B cell (primary cell): ENCODE measurements around the gene YES1. TPM values are rescaled to one million over a fixed set of nuclear protein-coding genes. Genes with fewer than 3 reads are reported as not detected.

Experiments
- ATAC-seq: fragments of 200-7000 bp; cut with Tn5 transposase; one replicate; pipeline ENCODE4 v1.10.0; 2021; ENCODE audit warnings: low read depth, mild to moderate bottlenecking, moderate number of reproducible peaks, moderate library complexity
- CTCF ChIA-PET: fragments of 350-600 bp; sonication (Branson Sonifier 250); formaldehyde crosslinking; loops from one replicate; lab custom pipeline; 2021; ENCODE audit warnings: antibody characterized with exemption, inconsistent platforms; lab: Charles Lee
- POLR2A ChIA-PET: fragments of 350-600 bp; sonication (Branson Sonifier 250); formaldehyde crosslinking; loops from one replicate; lab custom pipeline; 2021; ENCODE audit warnings: antibody characterized with exemption; lab: Charles Lee
- DNase-seq: peaks from one replicate; pipeline ENCODE4 v3.0.0; 2013
- H2AFZ ChIP-seq: 2 replicates; pipeline ENCODE4 v1.6.1; 2012; ENCODE audit warnings: mild to moderate bottlenecking, low read depth, low read length; ENCODE audit not compliant: insufficient read depth, poor library complexity, severe bottlenecking
- H3K27ac ChIP-seq, 2 donors: 1 replicate in 1 of 2; 2 replicates in 1 of 2; pipeline ENCODE4 v1.5.1; 2012 to 2013; ENCODE audit warnings: low read length in 2 of 2, mild to moderate bottlenecking in 2 of 2, moderate library complexity in 1 of 2
- H3K27me3 ChIP-seq, 4 experiments: fragments of 200-600 bp in 1 of 4; sonication (generic) in 1 of 4; replicated peaks in 1 of 4; 1 replicate in 2 of 4; 2 replicates in 2 of 4; pipeline versions ENCODE4 v1.6.1 to v1.7.0; 2013 to 2016; ENCODE audit warnings: low read length in 3 of 4, mild to moderate bottlenecking in 2 of 4, mixed read lengths in 1 of 4, moderate library complexity in 1 of 4; ENCODE audit not compliant: insufficient read depth in 4 of 4, control insufficient read depth in 3 of 4; ENCODE audit errors: control extremely low read depth in 1 of 4
- H3K36me3 ChIP-seq, 2 experiments: replicated peaks in 1 of 2; 1 replicate in 1 of 2; 2 replicates in 1 of 2; pipeline versions ENCODE4 v1.6.1 to v1.7.1; 2013; ENCODE audit warnings: low read length in 1 of 2; ENCODE audit not compliant: insufficient read depth in 2 of 2, control insufficient read depth in 1 of 2; ENCODE audit errors: control extremely low read depth in 1 of 2, extremely low read depth in 1 of 2
- H3K4me1 ChIP-seq, 2 donors: fragments of 200-600 bp in 1 of 2; sonication (generic) in 1 of 2; 1 replicate in 1 of 2; 2 replicates in 1 of 2; pipeline versions ENCODE4 v1.5.1 to v1.6.1; 2013 to 2017; ENCODE audit warnings: low read length in 2 of 2; ENCODE audit not compliant: control insufficient read depth in 2 of 2, insufficient read depth in 2 of 2
- H3K4me2 ChIP-seq: replicated peaks from 2 replicates; pipeline ENCODE3; 2012; ENCODE audit warnings: mild to moderate bottlenecking, low read depth, low read length; ENCODE audit not compliant: poor library complexity, severe bottlenecking
- H3K4me3 ChIP-seq, 5 experiments: fragments of 200-600 bp in 1 of 5; sonication (generic) in 1 of 5; 1 replicate in 3 of 5; 2 replicates in 2 of 5; pipeline versions ENCODE4 v1.5.1 to v1.7.0; 2011 to 2016; ENCODE audit warnings: low read length in 4 of 5, mild to moderate bottlenecking in 4 of 5, low read depth in 2 of 5, control low read depth in 1 of 5, moderate library complexity in 1 of 5; ENCODE audit not compliant: insufficient read depth in 1 of 5; ENCODE audit errors: control extremely low read depth in 1 of 5, extremely low read depth in 1 of 5
- H3K79me2 ChIP-seq: fragments of 200-600 bp; sonication (generic); one replicate; pipeline ENCODE4 v1.6.0; 2016; ENCODE audit warnings: low read length; ENCODE audit not compliant: control insufficient read depth, insufficient read depth
- H3K9ac ChIP-seq: fragments of 200-600 bp; sonication (generic); 2 replicates; pipeline ENCODE4 v1.6.1; 2017; ENCODE audit warnings: mild to moderate bottlenecking, low read length, moderate library complexity
- H3K9me3 ChIP-seq, 3 donors: one replicate each; pipeline versions ENCODE4 v1.6.1 to v1.7.1; 2013; ENCODE audit warnings: low read length in 2 of 3; ENCODE audit not compliant: control insufficient read depth in 2 of 3, insufficient read depth in 1 of 3; ENCODE audit errors: control extremely low read depth in 1 of 3
- H4K20me1 ChIP-seq: 2 replicates; pipeline ENCODE4 v1.6.0; 2012; ENCODE audit warnings: mild to moderate bottlenecking, low read length; ENCODE audit not compliant: insufficient read depth, control insufficient read depth, poor library complexity, severe bottlenecking
- H3K27ac Mint-ChIP-seq: one replicate; pipeline ENCODE4 v1.8.0; 2021; ENCODE audit warnings: mixed read lengths
- H3K27me3 Mint-ChIP-seq: one replicate; pipeline ENCODE4 v1.8.0; 2021; ENCODE audit warnings: mixed read lengths
- H3K4me1 Mint-ChIP-seq: one replicate; pipeline ENCODE4 v1.8.0; 2021; ENCODE audit warnings: mixed read lengths
- H3K4me3 Mint-ChIP-seq: one replicate; pipeline ENCODE4 v1.8.0; 2021; ENCODE audit warnings: mixed read lengths
- H3K9me3 Mint-ChIP-seq: one replicate; pipeline ENCODE4 v1.8.0; 2022; ENCODE audit warnings: mixed read lengths; ENCODE audit not compliant: insufficient read depth
- CTCF ChIP-seq: fragments of 200-600 bp; IDR thresholded peaks from one replicate; pipeline ENCODE4 v1.8.0; 2022; ENCODE audit warnings: antibody characterized with exemption, mild to moderate bottlenecking
- EZH2 ChIP-seq: IDR thresholded peaks from 2 replicates; pipeline ENCODE4 v1.6.1; 2012; ENCODE audit warnings: borderline replicate concordance, low read depth, mild to moderate bottlenecking, moderate library complexity, low read length; ENCODE audit not compliant: insufficient read depth, poor library complexity, severe bottlenecking
- WGBS: methylation state at CpG from one replicate; pipeline ENCODE4 v1.1.5; 2013; ENCODE audit warnings: missing lambda C conversion rate; ENCODE audit not compliant: insufficient coverage; 5-methylcytosine and 5-hydroxymethylcytosine counted together
- intact Hi-C: fragments of 100-400 bp; cut with micrococcal nuclease; formaldehyde crosslinking; loops from one replicate; pipeline ENCODE4 v1.10.0; 2022
- polyA plus RNA-seq: library from polyadenylated mRNA; depleted of rRNA; stranded (reverse); fragments of >200 nt; gene quantifications from 2 replicates; pipeline ENCODE4 v1.2.3, GENCODE V29; 2012
- total RNA-seq, 2 donors: library from RNA; stranded (reverse); fragments of 120-200 nt in 1 of 2; gene quantifications; 1 replicate in 1 of 2; 2 replicates in 1 of 2; pipeline versions ENCODE4 v1.2.3 to v1.2.4, GENCODE V29; 2013 to 2022

The YES1 gene
- total and polyA plus RNA-seq, 2 donors (not counting 1 experiment from before 2014, with no cell fraction given): 0.30 TPM; not detected in 1

GRCh38 chr18:725646-726045 is 86.4 kb downstream of the YES1 start:
- no peak for TF ChIP-seq EZH2
- no peak for TF ChIP-seq CTCF
- Mint-ChIP-seq H3K9me3 (no peaks in the 10 kb centered on the region), H3K27ac (no peak overlapping the region), H3K27me3 (peaks cover 8% of the 10 kb centered on the region), H3K4me3 (no peak overlapping the region), H3K4me1 (no peaks in the 10 kb centered on the region)
- H3K4me2 ChIP-seq: no peak overlapping the region
- no peak overlapping the region for H2AFZ ChIP-seq
- no peaks in the 10 kb centered on the region for H3K27me3 ChIP-seq
- H3K9me3 ChIP-seq: no peaks in the 10 kb centered on the region
- intact Hi-C loops: no loop called here
- ChIA-PET CTCF (interaction anchor here (2.3 kb wide), 1 partner anchor 14 kb away, joined by 6 read pairs; no protein-coding TSS in a partner anchor), POLR2A (no interaction called here)
- DNase-seq: no peak
- no peaks in the 10 kb centered on the region for H3K4me1 ChIP-seq
- WGBS: 100% methylated on average over 1 of the region's 9 CpGs
- H4K20me1 ChIP-seq: no peaks in the 10 kb centered on the region
- no peak overlapping the region for H3K27ac ChIP-seq
- ATAC-seq: no peak
- no peaks in the 10 kb centered on the region for H3K36me3 ChIP-seq
- H3K4me3 ChIP-seq: no peak overlapping the region
- no peak overlapping the region for H3K9ac ChIP-seq
- H3K79me2 ChIP-seq: no peaks in the 10 kb centered on the region

- H3K4me2 ChIP-seq: no peak overlapping the region
- Mint-ChIP-seq H3K27me3 (no peaks in the 10 kb centered on the region), H3K27ac (no peak overlapping the region), H3K4me3 (no peak overlapping the region), H3K9me3 (no peaks in the 10 kb centered on the region), H3K4me1 (no peaks in the 10 kb centered on the region)
- intact Hi-C loops: no loop called here
- H3K9me3 ChIP-seq: no peaks in the 10 kb centered on the region
- TF ChIP-seq EZH2 (no peak), CTCF (no peak)
- H3K36me3 ChIP-seq: no peaks in the 10 kb centered on the region
- no peaks in the 10 kb centered on the region for H4K20me1 ChIP-seq
- H3K4me1 ChIP-seq: no peaks in the 10 kb centered on the region
- H3K27me3 ChIP-seq: no peaks in the 10 kb centered on the region
- no peaks in the 10 kb centered on the region for H3K79me2 ChIP-seq
- H3K9ac ChIP-seq: no peak overlapping the region
- ATAC-seq (no peak), DNase-seq (no peak)
- ChIA-PET CTCF (interaction anchor here (1.2 kb wide), 1 partner anchor 8 kb away, joined by 3 read pairs; no protein-coding TSS in a partner anchor), POLR2A (no interaction called here)
- no peak overlapping the region for H3K27ac ChIP-seq
- WGBS: no CpG with 5 or more reads among the region's 1 CpG
- no peak overlapping the region for H2AFZ ChIP-seq
- H3K4me3 ChIP-seq: no peak overlapping the region
These were observed 88.4 kb downstream of the YES1 start for GRCh38 chr18:723541-724080.
